GM19240 (cell line): Measurements from ENCODE around the gene KLRG1.

ENCODE experiments used
- DNase-seq: peaks from one replicate; pipeline ENCODE4 v3.0.0; 2011; ENCODE audit warnings: low spot score; ENCODE audit not compliant: insufficient read length

Gene KLRG1

GRCh38 chr12:9040484-9041186 lies 51.3 kb downstream of the KLRG1 start:
- no peak for DNase-seq

- no peak for DNase-seq
Measured at GRCh38 chr12:9041321-9041720, 52.0 kb downstream of the KLRG1 start.

GRCh38 chr12:9043766-9044165 lies 54.4 kb downstream of the KLRG1 start:
- DNase-seq, result no peak

GRCh38 chr12:9047105-9047504 lies 57.8 kb downstream of the KLRG1 start:
- DNase-seq, result no peak

- no peak for DNase-seq
Measured at GRCh38 chr12:9048930-9049329, 59.6 kb downstream of the KLRG1 start.

GRCh38 chr12:9049520-9050133 lies 60.3 kb downstream of the KLRG1 start:
- DNase-seq, result no peak

- DNase-seq, result no peak
Measured at GRCh38 chr12:9050521-9051157, 61.3 kb downstream of the KLRG1 start.

- no peak for DNase-seq
Measured at GRCh38 chr12:9051158-9051550, 61.8 kb downstream of the KLRG1 start.

GRCh38 chr12:9052610-9053009 lies 63.3 kb downstream of the KLRG1 start:
- no peak for DNase-seq
